Measurements from ENCODE around the gene DIS3L2. TPM values are rescaled to one million over a fixed set of nuclear protein-coding genes. Genes with fewer than 3 reads are reported as not detected.
"Not testable (repeated sequence)": the region's sequence is repeated elsewhere in the genome, so short reads cannot be mapped to it uniquely, and the experiment has no call there.

DIS3L2 gene
- total RNA-seq, 6 experiments from 2014 or later, result 18.2 to 23.6 (median 21.6) TPM

GRCh38 chr2:231939022-231939421, 22.5 kb upstream of the DIS3L2 start:
- TF ChIP-seq CTCF (IDR thresholded peaks at IDR 0.05), result no peak
- Mint-ChIP-seq H3K27me3 (ENCODE audit: insufficient read depth) (peaks cover 17% of the 10 kb centered on the region), H3K4me3 (no peak overlapping the region), H3K4me1 (ENCODE audit: low read depth) (no peaks in the 10 kb centered on the region), H3K27ac (no peak overlapping the region), H3K36me3 (ENCODE audit: low read depth) (no peaks in the 10 kb centered on the region), H3K9me3 (no peaks in the 10 kb centered on the region)
- no peak for DNase-seq

GRCh38 chr2:231940795-231941194, 20.7 kb upstream of the DIS3L2 start:
- DNase-seq, result no peak
- Mint-ChIP-seq H3K27ac (no peak overlapping the region), H3K36me3 (ENCODE audit: low read depth) (no peaks in the 10 kb centered on the region), H3K9me3 (no peaks in the 10 kb centered on the region), H3K4me1 (ENCODE audit: low read depth) (no peaks in the 10 kb centered on the region), H3K4me3 (no peak overlapping the region), H3K27me3 (ENCODE audit: insufficient read depth) (peaks cover 21% of the 10 kb centered on the region)
- no peak for TF ChIP-seq CTCF (IDR thresholded peaks at IDR 0.05)

- DNase-seq, result no peak
- H3K36me3 Mint-ChIP-seq (ENCODE audit: low read depth), result no peaks in the 10 kb centered on the region
- no peak overlapping the region for H3K4me3 Mint-ChIP-seq
- no peaks in the 10 kb centered on the region for H3K9me3 Mint-ChIP-seq
- H3K27ac Mint-ChIP-seq, result no peak overlapping the region
- H3K27me3 Mint-ChIP-seq (ENCODE audit: insufficient read depth), result peaks cover 25% of the 10 kb centered on the region
- no peak for TF ChIP-seq CTCF (IDR thresholded peaks at IDR 0.05)
- H3K4me1 Mint-ChIP-seq (ENCODE audit: low read depth), result no peaks in the 10 kb centered on the region
Observed at GRCh38 chr2:231941673-231942072, 19.8 kb upstream of the DIS3L2 start.

GRCh38 chr2:231942180-231942579, 19.3 kb upstream of the DIS3L2 start:
- Mint-ChIP-seq H3K27ac (no peak overlapping the region), H3K36me3 (ENCODE audit: low read depth) (no peaks in the 10 kb centered on the region), H3K4me1 (ENCODE audit: low read depth) (no peaks in the 10 kb centered on the region), H3K9me3 (no peaks in the 10 kb centered on the region), H3K4me3 (no peak overlapping the region), H3K27me3 (ENCODE audit: insufficient read depth) (peaks cover 26% of the 10 kb centered on the region)
- no peak for TF ChIP-seq CTCF (IDR thresholded peaks at IDR 0.05)
- no peak for DNase-seq

- H3K9me3 Mint-ChIP-seq, result no peaks in the 10 kb centered on the region
- H3K27ac Mint-ChIP-seq, result no peak overlapping the region
- no peaks in the 10 kb centered on the region for H3K4me1 Mint-ChIP-seq (ENCODE audit: low read depth)
- TF ChIP-seq CTCF (IDR thresholded peaks at IDR 0.05), result no peak
- no peak for DNase-seq
- H3K27me3 Mint-ChIP-seq (ENCODE audit: insufficient read depth), result peaks cover 26% of the 10 kb centered on the region
- H3K36me3 Mint-ChIP-seq (ENCODE audit: low read depth), result no peaks in the 10 kb centered on the region
- no peak overlapping the region for H3K4me3 Mint-ChIP-seq
Observed at GRCh38 chr2:231946241-231946814, 15.2 kb upstream of the DIS3L2 start.

- not testable (repeated sequence) for H3K4me3 Mint-ChIP-seq; H3K9me3 Mint-ChIP-seq; H3K36me3 Mint-ChIP-seq (ENCODE audit: low read depth); H3K4me1 Mint-ChIP-seq (ENCODE audit: low read depth); H3K27ac Mint-ChIP-seq; DNase-seq
- peaks cover 23% of the 10 kb centered on the region for H3K27me3 Mint-ChIP-seq (ENCODE audit: insufficient read depth)
Observed at GRCh38 chr2:231947112-231947511, 14.4 kb upstream of the DIS3L2 start.
